HG02981 (cell line): ENCODE results near the gene KLF16.
"Not testable (repeated sequence)": the region's sequence is repeated elsewhere in the genome, so short reads cannot be mapped to it uniquely, and the experiment has no call there.

ENCODE experiments used
- ATAC-seq: cut with Tn5 transposase; IDR thresholded peaks from one replicate; pipeline ENCODE4 v1.9.1; 2021; ENCODE audit warnings: mild to moderate bottlenecking, moderate library complexity; ENCODE audit not compliant: unreplicated experiment

The KLF16 gene

GRCh38 chr19:1863328-1863637 lies at the start of gene KLF16:
KLF16 (minus strand) TSS chr19:1863579; CDS start chr19:1863497, 82 bp downstream.
- no peak for ATAC-seq

- no peak for ATAC-seq
These were observed 49.6 kb upstream of the KLF16 start for GRCh38 chr19:1912760-1913505.

GRCh38 chr19:1911995-1912394 lies 48.6 kb upstream of the KLF16 start:
- no peak for ATAC-seq

- no peak for ATAC-seq
These were observed 47.7 kb upstream of the KLF16 start for GRCh38 chr19:1911098-1911497.

- ATAC-seq: no peak
These were observed 46.8 kb upstream of the KLF16 start for GRCh38 chr19:1910177-1910576.

- ATAC-seq: no peak
These were observed 46.3 kb upstream of the KLF16 start for GRCh38 chr19:1909761-1910080.

GRCh38 chr19:1908364-1908678 lies 44.9 kb upstream of the KLF16 start:
- no peak for ATAC-seq

- no peak for ATAC-seq
These were observed 44.4 kb upstream of the KLF16 start for GRCh38 chr19:1907563-1908363.

- ATAC-seq: no peak
These were observed 43.7 kb upstream of the KLF16 start for GRCh38 chr19:1906985-1907562.

GRCh38 chr19:1905863-1906375 lies 42.5 kb upstream of the KLF16 start:
- ATAC-seq: no peak

GRCh38 chr19:1905110-1905862 lies 41.9 kb upstream of the KLF16 start, which contains the start of the genes ADAT3 and SCAMP4:
ADAT3 (plus strand) TSS chr19:1905399; CDS start chr19:1912048, 6,649 bp downstream.
SCAMP4 (plus strand) TSS chr19:1905399; CDS start chr19:1915020, 9,621 bp downstream.
- peak; percentile 81 for ATAC-seq

GRCh38 chr19:1904860-1905109 lies 41.4 kb upstream of the KLF16 start:
- ATAC-seq: no peak

- no peak for ATAC-seq
These were observed 39.5 kb upstream of the KLF16 start for GRCh38 chr19:1902923-1903322.

GRCh38 chr19:1901940-1902404 lies 38.6 kb upstream of the KLF16 start:
- no peak for ATAC-seq

- no peak for ATAC-seq
These were observed 33.1 kb upstream of the KLF16 start for GRCh38 chr19:1896508-1896907.

- ATAC-seq: no peak
These were observed 30.4 kb upstream of the KLF16 start for GRCh38 chr19:1893791-1894190.

- ATAC-seq: no peak
These were observed 26.5 kb upstream of the KLF16 start for GRCh38 chr19:1889907-1890306.

- ATAC-seq: no peak
These were observed 25.0 kb upstream of the KLF16 start for GRCh38 chr19:1888385-1888784.

GRCh38 chr19:1886360-1886759 lies 23.0 kb upstream of the KLF16 start:
- not testable (repeated sequence) for ATAC-seq

- peak; percentile 89 for ATAC-seq
These were observed 22.2 kb upstream of the KLF16 start, which contains the start of gene ABHD17A for GRCh38 chr19:1885398-1886119. ABHD17A (minus strand) TSS chr19:1885496; CDS start chr19:1881566, 3,930 bp downstream.
